NCI-H510A (cell line): ENCODE measurements around the gene DNPH1.
A peak's percentile ranks its signal among the peaks of the same experiment; 100 is the strongest.

Experiments
- DNase-seq: peaks from one replicate; lab custom pipeline; 2025; lab: John Stamatoyannopoulos, UW

Gene DNPH1

DNA sequence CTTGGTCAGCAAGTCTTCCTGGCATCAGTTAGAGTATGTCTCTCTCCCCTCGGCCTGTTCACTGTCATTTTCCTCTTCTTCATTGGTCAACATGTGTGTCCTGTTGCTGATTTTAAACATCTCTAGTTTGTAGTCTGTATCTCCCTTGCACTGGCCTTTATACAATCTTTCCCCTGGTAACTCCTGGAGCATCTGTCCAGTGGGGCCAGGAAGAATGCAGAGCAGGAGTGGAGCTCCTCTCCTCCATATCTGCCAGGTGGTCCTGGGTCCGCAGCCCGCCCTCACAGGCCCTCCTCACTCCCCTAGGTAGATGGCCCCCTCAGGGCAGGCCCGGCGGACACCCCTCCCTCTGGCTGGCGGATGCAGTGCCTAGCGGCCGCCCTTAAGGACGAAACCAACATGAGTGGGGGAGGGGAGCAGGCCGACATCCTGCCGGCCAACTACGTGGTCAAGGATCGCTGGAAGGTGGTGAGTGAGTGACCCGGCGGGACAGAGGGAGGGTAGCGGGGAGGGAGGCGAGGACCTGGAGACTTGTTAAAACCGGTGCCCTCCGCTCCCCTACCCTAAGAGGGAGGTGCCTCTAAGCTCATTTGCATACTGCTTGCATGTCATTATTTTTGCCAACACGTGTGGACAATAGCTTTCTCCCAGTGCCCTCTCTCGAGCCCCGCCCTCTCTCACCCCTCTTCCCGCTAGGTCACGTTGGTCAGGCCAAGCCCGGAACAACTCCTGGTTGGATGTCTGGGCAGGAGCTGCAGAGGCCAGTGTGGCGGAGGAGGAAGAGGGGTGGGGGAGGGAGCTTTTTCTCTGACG lies 17.2 kb upstream of the DNPH1 start:
- DNase-seq: peak; percentile 91

DNA sequence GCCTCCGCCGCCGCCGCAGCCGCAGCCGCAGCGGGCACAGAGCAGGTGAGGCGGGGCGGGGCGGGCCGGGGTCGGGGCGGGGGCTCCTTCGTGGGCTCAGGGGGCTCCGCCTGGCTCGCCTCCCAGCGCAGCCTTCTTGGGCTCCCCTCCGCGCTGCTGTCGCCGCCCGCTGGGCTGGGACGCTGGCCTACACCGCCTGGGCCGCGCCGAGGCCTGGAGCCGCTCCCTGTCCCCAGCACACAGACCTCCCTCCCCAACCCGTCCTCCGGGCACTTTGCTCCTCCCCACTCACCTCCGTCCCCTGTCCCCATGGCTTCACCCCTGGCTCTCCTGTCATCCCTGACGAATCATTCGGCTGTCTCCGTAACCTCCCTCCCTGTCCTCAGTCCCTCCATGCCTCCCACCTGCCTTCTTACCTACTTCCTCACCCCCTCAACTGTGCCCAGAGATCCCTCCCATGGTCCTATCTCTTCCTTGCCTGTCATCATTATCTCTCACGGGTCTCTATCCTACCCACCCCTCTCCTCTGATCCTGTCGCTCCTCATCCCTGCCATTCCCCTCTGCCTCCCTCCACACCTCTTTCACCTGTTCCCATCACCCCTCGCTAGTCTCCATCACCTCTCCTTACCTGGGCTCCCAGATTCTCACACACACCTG lies 14.5 kb upstream of the DNPH1 start:
- DNase-seq: no peak

DNA sequence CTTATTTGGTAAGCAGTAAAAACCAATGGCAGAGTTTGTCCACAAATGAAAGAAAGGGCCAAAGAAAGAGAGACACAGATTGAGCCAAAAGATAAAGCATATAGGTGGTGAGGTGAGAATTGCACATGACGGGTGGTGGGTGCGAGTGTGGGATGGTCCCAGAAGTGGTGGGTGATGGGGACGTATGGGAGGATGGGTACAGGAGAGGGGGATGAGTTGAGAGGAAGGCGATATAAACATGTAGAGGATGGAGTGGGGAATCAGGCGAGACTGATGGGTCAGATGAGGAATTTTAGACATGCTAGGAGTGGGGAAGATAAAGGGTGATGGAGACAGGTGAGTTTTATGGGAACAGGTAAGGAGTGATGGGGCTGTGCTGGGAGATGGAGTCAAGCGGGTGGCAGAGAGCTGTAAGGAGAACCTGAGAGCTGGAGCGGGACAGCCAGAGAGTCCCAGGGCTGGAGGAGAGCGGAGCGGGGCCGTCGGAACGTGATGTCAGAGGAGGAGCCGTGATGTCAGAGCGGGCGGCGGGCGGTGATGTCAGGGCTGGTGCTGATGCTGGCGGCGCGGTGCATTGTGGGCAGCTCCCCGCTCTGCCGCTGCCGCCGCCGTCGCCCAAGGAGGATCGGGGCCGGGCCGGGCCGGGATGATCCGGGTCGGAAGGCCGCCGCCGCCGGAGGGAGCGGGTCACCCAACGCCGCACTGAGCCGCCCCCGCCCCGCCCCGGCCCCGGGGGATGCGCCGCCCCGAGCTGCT lies 13.8 kb upstream of the DNPH1 start, which contains the start of gene TTBK1:
Gene TTBK1 (plus strand): TSS at position 574 of the 756 bp plus-strand sequence. CDS start 3,180 bp downstream, outside the sequence.
- DNase-seq: peak; percentile 64

DNA sequence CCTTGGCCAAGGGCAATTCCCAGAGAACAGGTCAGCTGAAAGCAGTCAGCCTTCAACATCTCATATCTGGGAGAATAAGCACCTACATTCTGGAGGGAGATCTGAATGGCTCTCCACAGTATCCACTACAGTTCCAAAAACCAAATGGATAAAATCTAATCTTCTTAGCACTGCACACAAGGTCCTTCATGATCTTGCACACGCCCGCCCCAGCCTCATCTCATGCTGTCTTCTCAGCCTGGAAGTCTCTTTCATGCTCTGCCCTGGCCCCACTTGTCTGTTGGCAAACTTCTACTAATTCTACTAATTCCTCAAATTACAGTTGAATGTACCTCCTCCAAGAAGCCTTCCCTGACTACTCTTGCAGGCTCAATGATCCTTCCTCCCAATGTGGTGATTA lies 12.2 kb upstream of the DNPH1 start:
- DNase-seq: no peak

DNA sequence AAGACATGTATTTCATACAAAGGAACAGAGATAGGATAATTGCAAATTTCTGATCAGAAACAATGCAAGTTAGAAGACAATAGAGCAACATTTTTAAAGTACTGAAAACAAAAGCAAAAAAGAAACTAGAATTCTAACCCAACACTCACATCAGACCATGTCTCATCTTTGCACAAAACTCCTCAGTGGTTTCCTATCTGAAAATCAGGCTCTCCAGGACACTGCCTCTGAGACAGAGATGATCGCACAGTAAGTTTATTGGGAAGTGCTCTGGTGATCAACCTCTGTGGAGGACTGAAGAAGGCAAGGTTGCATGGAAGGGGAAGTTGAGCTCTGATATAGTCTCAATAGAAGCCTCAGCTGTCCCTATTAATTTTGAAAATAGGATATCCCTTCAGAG lies 11.7 kb upstream of the DNPH1 start:
- DNase-seq: no peak

DNA sequence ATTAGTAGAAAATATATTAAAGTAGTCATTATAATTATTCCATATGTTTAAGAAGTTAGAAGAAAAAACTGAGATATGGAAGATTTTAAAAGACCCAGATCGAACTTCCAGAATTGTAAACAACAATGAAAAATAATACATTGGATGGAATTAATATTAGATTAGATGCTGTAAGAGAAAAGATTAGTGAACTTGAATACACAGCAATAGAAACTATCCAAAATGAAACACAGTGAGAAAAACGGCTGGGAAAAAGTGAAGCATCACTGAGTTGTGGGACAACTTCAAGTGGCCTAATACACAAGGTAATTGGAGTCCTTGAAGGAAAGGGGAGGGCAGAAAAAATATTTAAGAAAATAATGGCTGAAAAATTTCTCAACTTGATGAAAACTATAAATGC lies 9.8 kb upstream of the DNPH1 start:
- DNase-seq: no peak

DNA sequence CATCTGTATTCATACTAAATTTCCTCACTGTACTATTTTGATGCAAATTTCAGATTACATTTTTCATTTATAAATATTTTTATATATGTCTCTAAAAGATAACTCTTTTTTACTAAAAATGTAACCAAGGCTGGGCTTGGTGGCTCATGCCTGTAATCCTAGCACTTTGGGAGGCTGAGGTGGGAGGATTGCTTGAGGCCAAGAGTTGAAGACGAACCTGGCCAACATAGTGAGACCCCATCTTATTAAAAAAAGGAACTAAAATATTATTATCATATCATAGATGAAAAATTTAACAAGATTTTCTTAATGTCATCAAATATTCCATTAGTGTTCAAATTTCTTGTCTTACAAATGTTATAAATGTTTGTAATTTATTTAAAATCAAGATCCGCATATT lies 6.6 kb upstream of the DNPH1 start:
- no peak for DNase-seq

DNA sequence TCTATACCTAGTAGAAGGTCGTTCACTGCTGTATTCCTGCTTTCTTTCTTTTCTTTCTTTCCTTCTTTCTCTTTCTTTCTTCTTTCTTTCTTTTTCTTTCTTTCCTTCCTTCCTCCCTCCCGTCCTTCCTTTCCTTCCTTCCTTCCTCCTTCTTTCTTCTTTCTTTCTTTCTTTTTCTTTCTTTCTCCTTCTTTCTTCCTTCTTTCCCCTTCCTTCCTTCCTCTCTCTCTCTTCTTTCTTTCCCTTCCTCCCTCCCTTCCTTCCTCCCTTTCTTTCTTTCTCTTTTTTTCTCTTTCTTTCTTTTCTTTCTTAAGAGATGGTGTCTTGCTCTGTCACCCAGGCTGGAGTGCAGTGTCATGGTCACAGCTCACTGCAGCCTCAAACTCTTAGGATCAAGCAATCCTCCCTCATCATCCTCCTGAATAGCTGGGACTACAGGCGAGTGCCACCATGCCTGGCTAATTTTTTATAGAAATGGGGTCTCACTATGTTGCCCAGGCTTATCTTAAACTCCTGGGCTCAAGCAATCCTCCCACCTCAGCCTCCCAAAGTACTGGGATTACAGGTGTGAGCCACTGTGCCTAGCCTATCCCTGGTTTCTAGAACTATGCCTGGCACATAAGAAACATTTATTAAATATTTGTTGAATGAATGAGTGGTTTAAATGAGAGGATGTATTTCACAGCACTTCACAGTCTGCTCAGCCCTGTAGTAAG lies 2.6 kb upstream of the DNPH1 start:
- no peak for DNase-seq

DNA sequence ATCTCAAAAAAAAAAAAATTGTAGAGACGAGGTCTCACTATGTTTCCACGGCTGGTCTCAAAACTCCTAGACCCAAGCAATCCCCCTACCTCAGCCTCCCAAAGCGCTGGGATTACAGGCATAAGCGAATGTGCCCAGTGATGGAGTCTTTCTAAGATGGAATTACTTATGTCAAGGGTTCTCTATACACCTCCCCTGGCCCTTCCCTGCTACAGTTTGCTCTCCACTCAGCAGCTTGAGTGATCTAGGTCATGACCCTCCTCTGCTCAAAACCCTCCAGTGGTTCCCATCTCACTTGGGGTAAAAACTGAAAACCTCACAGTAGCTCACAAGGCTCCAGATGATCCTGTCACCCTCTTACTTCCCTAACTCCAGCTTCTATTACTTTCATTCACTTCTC lies 1.8 kb upstream of the DNPH1 start:
- no peak for DNase-seq

DNA sequence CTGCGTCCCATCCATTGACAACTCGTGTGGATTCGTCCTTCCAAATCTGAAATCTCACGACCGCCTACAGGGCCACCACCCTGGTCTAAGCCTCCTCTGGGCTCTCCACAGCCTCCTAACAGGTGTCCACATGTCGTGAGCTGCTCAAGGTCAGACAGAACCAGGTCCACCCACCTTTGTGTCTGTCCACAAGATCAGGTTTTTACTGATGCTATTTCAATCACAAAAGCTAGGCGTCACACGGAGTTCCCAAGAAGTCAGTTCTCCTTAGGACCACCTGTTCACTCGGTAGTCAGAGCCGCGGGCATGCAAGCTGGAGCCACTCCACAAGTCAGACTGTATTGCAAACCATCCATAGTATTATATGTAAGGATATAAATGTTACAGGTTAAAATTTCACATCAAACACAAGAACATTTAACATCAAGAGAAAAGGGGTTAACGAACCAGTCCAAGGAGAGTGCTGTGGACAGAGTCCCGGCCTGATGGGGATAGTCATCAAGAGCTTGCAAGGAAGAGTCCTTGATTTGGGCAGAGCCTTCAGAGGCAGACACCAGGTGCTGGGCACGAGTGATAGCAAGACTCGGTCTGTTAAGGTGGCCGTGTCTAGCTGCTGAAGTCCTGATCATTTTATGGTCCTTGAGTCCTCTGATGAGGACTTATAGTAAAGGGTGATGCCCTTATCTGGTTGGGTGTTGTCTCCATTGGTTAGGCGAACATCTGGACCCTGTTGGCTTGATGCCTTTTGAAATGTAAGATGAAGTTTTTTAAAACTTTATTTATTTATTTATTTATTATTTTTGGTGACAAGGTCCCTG lies 731 bp upstream of the DNPH1 start:
- DNase-seq: no peak

DNA sequence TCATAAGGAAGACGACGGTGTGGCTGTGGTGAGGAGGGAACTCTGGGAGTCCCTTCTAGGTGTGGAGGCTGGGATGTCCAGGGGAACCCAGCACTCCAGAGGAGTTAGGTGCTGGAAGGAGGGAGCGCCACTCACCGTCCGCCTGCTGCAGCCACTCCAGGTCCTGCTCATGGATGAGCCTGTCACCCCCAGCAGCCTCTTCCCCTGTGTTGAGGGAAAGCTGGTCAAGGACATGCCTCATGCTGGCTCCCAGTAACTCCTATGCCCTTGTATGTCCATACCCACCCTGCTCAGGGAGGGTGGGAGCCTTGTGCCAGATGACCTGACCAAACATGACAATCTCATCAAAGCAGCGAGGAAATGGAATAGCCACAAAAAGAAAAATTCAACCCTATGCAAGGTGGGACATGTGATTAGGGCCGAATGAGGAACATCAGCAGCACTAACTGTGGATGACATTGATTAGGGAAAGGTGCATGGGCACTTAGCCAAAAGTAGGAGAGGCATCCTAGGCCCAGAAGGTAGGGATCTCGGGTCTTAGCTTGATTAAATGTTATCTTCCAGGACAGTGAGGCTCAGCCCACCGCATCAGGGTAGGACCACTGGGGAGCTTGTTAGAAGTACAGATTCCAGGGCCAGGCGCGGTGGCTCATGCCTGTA lies 3.0 kb downstream of the DNPH1 start:
- DNase-seq: no peak

DNA sequence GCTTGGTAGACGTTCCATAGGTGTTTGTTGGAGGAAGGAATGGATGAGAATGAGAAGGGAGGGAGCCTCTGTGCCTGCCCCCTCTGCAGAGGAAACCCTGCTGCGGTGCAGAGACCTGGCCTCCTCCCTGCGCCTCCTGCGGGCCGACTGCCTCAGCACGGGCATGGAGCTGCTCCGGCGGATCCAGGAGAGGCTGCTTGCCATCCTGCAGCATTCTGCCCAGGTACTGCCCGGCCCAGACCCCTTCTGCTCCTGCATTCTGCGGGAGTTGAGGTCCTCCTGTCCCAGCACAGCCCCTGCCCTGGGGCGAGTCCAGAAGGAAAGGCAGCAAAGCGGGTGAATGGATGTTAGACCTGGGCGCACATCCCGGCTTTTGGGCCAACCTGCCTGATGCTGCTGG lies 6.1 kb downstream of the DNPH1 start:
- DNase-seq: no peak

DNA sequence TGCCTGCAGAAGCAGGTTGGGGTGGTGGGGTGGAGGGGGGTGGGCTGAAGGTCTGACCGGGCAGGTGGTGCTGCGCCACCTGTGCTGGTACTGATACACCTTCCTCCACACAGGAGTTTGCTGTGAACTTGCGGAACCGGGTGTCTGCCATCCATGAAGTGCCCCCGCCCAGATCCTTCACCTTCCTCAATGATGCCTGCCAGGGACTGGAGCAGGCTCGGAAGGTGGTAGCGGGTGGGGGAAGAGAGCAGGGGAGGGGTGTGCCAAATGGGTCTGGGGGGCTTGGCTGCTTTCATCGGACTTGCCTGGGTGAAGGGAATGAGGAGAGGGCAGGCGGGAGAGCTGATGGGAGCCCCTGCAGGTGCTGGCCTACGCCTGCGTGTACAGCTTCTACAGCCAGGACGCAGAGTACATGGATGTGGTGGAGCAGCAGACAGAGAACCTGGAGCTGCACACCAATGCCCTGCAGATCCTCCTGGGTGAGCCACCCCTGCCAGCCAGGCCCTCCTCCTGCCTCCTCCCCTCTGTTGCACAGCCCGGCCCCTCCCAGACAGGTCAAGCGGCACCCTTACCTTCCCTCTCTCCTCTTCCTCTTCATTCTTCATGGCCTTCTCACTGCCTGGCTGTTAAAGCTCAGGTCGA lies 6.7 kb downstream of the DNPH1 start:
- DNase-seq: no peak

DNA sequence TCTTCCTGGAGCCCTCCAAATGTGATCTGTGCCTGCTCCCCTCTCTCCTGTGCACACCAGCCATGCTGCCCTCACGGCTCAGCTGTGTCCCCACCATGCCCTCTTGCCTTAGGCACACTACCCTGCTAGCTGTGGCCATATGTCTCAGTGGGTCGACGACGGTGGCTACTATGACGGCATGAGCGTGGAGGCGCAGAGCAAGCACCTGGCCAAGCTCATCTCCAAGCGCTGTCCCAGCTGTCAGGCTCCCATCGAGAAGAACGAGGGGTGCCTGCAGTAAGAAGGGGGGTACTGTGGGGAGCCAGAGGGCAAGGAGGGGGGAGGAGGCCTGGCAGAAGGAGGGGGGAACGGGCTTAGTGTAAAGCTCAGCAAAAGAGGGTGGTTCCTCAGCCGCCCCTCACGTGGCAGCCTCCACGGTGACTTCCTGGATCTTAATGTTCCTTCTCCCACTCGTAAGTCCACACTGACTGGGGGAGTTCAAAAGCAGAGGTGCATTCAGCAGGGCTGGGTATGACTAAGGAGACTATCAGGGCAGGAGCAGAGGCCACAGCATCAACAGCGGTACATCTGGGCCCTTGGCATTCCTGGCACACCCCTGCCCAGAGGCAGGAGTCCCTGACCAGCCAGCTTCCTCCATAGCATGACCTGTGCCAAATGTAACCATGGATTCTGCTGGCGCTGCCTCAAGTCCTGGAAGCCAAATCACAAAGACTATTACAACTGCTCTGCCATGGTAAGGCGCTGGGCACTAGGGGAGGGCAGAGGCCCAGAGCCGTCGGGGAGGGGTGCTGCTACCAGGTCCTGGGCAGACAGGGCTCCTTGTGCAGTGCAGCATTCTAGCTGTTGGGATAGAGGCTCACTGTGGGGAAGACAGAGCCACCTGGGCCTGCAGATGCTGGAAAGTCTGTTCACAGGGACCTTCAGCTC lies 8.0 kb downstream of the DNPH1 start:
- no peak for DNase-seq

DNA sequence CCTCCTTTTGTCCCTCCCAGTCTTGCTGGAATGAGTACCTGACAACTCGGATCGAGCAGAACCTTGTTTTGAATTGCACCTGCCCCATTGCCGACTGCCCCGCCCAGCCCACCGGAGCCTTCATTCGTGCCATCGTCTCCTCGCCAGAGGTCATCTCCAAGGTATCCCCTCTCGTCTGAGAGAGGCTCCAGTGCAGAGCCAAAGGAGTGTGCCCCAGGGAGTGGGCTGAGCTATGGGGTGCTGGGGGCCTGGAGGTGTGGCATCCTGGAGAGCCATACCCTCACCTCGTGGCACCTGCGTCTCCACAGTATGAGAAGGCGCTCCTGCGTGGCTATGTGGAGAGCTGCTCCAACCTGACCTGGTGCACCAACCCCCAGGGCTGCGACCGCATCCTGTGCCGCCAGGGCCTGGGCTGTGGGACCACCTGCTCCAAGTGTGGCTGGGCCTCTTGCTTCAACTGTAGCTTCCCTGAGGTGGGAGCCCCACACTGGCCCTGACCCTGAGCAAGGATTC lies 8.8 kb downstream of the DNPH1 start:
- no peak for DNase-seq

DNA sequence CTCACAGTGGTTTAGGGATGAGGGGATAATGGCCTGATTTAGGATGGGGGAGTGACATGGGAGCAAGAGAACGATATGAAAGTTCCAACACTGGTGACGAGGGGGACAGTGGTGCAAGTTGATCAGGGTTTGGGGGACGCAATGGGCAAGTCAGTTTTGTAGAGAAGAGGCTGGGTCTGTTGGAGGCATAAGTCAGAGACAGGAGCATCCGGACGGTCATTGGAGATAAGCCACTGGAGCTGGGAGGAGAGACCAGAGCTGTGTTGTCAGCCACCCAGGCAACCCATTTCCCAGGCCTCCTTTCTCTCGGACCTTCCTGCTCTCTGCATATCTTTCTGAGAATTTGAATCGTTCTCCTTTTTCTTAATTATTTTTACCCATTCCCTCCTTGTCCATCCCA lies 9.5 kb downstream of the DNPH1 start:
- DNase-seq: no peak

DNA sequence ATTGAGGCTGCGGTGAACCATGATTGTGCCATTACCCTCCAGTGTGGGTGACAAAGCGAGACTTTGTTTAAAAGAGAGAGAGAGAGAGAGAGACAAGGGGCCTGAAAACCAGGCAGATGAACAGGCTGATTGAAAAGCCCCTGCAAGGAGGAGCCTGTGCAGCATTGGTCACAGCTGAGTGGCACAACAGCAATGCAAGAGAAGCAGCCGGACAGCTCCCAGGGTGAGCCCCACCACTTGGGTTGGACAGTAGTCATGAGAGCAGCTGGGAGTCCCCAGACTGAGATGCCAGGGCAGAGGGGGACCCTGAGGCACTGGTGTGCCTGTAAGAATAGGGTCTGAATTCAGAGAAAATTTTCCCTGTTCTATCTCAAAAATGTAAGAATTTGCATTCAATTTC lies 10.2 kb downstream of the DNPH1 start:
- DNase-seq: no peak

DNA sequence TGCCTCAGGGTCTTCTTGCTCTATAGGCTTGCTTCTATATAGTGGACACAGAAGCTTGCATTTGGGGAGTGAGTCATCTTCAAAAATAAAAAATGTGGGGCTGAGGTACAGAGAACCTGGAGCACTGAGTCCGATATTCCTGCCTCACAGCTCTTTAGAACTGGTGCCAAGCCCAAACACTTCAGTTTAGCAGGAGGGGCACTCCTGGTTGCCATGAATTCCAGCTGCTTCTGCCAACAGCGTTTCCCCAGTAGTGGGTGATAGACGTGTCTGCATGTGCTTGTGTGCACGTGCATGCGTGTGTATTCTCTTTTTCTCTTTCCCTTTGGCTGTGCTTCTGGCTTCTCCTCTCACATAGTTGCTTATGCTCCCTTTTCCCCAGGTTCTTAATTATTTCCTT lies 11.9 kb downstream of the DNPH1 start:
- no peak for DNase-seq

DNA sequence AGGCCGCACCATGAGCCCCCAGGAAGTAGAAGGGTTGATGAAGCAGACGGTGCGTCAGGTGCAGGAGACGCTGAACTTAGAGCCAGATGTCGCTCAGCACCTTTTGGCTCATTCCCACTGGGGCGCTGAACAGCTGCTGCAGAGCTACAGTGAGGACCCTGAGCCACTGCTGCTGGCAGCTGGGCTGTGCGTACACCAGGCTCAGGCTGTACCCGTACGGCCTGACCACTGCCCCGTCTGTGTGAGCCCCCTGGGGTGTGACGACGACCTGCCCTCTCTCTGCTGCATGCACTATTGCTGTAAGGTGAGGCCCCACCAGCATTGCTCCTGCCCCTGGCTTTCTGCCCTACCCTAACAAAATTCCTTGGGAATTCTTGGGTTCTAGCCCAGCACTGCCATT lies 13.1 kb downstream of the DNPH1 start:
- DNase-seq: no peak
